ENCODE data around the gene COPB1.

The COPB1 gene

GRCh38 chr11:14411818-14412217 lies 87.8 kb downstream of the COPB1 start:
- Histone ChIP-seq H3K4me3 (ENCODE audit: low read length) (no peak overlapping the region), H3K36me3 (ENCODE audit: insufficient read depth, low read length) (no peaks in the 10 kb centered on the region), H3K27me3 (ENCODE audit: insufficient read depth, low read length) (no peaks in the 10 kb centered on the region), H3K4me1 (ENCODE audit: insufficient read depth, low read length) (peaks cover 48% of the 10 kb centered on the region), H3K27ac (ENCODE audit: low read depth, low read length) (no peak overlapping the region), H3K9me3 (ENCODE audit: insufficient read depth, low read depth, low read length) (no peaks in the 10 kb centered on the region), H3K9ac (ENCODE audit: low read depth, low read length) (no peak overlapping the region)

GRCh38 chr11:14409891-14410290 lies 89.7 kb downstream of the COPB1 start:
- no peak overlapping the region for H3K9ac ChIP-seq (ENCODE audit: low read depth, low read length)
- no peaks in the 10 kb centered on the region for H3K27me3 ChIP-seq (ENCODE audit: insufficient read depth, low read length)
- WGBS = 78% methylated on average over 3 of the region's 3 CpGs
- H3K27ac ChIP-seq (ENCODE audit: low read depth, low read length) = no peak overlapping the region
- no peaks in the 10 kb centered on the region for H3K9me3 ChIP-seq (ENCODE audit: insufficient read depth, low read depth, low read length)
- H3K36me3 ChIP-seq (ENCODE audit: insufficient read depth, low read length) = no peaks in the 10 kb centered on the region
- H3K4me1 ChIP-seq (ENCODE audit: insufficient read depth, low read length) = peaks cover 45% of the 10 kb centered on the region
- H3K4me3 ChIP-seq (ENCODE audit: low read length) = no peak overlapping the region

GRCh38 chr11:14408612-14409011 lies 91.0 kb downstream of the COPB1 start:
- H3K9ac ChIP-seq (ENCODE audit: low read depth, low read length) = no peak overlapping the region
- no peaks in the 10 kb centered on the region for H3K27me3 ChIP-seq (ENCODE audit: insufficient read depth, low read length)
- no peaks in the 10 kb centered on the region for H3K9me3 ChIP-seq (ENCODE audit: insufficient read depth, low read depth, low read length)
- WGBS = 42% methylated on average over 2 of the region's 2 CpGs
- H3K36me3 ChIP-seq (ENCODE audit: insufficient read depth, low read length) = no peaks in the 10 kb centered on the region
- H3K4me1 ChIP-seq (ENCODE audit: insufficient read depth, low read length) = peaks cover 40% of the 10 kb centered on the region
- no peak overlapping the region for H3K27ac ChIP-seq (ENCODE audit: low read depth, low read length)
- H3K4me3 ChIP-seq (ENCODE audit: low read length) = no peak overlapping the region

Data from HUES64 (cell line).